DND-41 (cell line): Measurements from ENCODE around the gene ELMOD1.

Experiments
- ATAC-seq: fragments of 200-7000 bp; cut with Tn5 transposase; 3 replicates; pipeline ENCODE4 v1.9.1; 2021; ENCODE audit warnings: low read depth; ENCODE audit not compliant: insufficient read depth
- DNase-seq: peaks from one replicate; pipeline ENCODE4 v3.0.0-alpha.2; 2020
- H2AFZ ChIP-seq: 2 replicates; pipeline ENCODE4 v1.6.0; 2012; ENCODE audit warnings: low read depth, low read length
- H3K27ac ChIP-seq: 2 replicates; pipeline ENCODE4 v1.5.1; 2012; ENCODE audit warnings: low read length, inconsistent platforms
- H3K27me3 ChIP-seq: fragments of 200-600 bp; sonication (generic); 2 replicates; pipeline ENCODE4 v1.6.0; 2012; ENCODE audit warnings: low read length, mild to moderate bottlenecking, inconsistent platforms; ENCODE audit not compliant: insufficient read depth, poor library complexity
- H3K36me3 ChIP-seq: 2 replicates; pipeline ENCODE4 v1.5.1; 2012; ENCODE audit warnings: low read length, inconsistent platforms; ENCODE audit not compliant: insufficient read depth
- H3K4me1 ChIP-seq: 2 replicates; pipeline ENCODE4 v1.5.1; 2012; ENCODE audit warnings: mild to moderate bottlenecking, low read length; ENCODE audit not compliant: insufficient read depth
- H3K4me2 ChIP-seq: 2 replicates; pipeline ENCODE4 v1.6.0; 2012; ENCODE audit warnings: mild to moderate bottlenecking, moderate library complexity, low read length, inconsistent platforms; ENCODE audit not compliant: insufficient read depth
- H3K4me3 ChIP-seq, 2 experiments: fragments of 200-600 bp in 1 of 2; shearing (Covaris generic) in 1 of 2; 2 replicates each; pipeline ENCODE4 v1.5.1; 2012 to 2016; ENCODE audit warnings: inconsistent platforms in 2 of 2, low read length in 2 of 2, mild to moderate bottlenecking in 2 of 2, low read depth in 1 of 2, moderate library complexity in 1 of 2
- H3K79me2 ChIP-seq: 2 replicates; pipeline ENCODE4 v1.6.0; 2012; ENCODE audit warnings: low read length, inconsistent platforms; ENCODE audit not compliant: insufficient read depth
- H3K9ac ChIP-seq: 2 replicates; pipeline ENCODE4 v1.6.0; 2012; ENCODE audit warnings: low read depth, mild to moderate bottlenecking, inconsistent platforms, low read length, moderate library complexity
- H3K9me3 ChIP-seq: 2 replicates; pipeline ENCODE4 v1.5.1; 2012; ENCODE audit warnings: low read length, moderate library complexity, mild to moderate bottlenecking, inconsistent platforms; ENCODE audit not compliant: insufficient read depth, severe bottlenecking
- H4K20me1 ChIP-seq: 2 replicates; pipeline ENCODE4 v1.6.0; 2012; ENCODE audit warnings: low read length; ENCODE audit not compliant: insufficient read depth
- EZH2 ChIP-seq: IDR thresholded peaks from 3 replicates; pipeline ENCODE4 v1.6.1; 2012; ENCODE audit warnings: borderline replicate concordance, low read depth, mild to moderate bottlenecking, moderate library complexity, low read length, inconsistent platforms; ENCODE audit not compliant: severe bottlenecking
- TF ChIP-seq, protein P1 (sequence below): IDR thresholded peaks from 2 replicates; pipeline ENCODE4 v1.5.1; 2012; ENCODE audit warnings: borderline replicate concordance, low read length, moderate library complexity, mild to moderate bottlenecking; ENCODE audit not compliant: poor library complexity, severe bottlenecking; ENCODE audit errors: extremely low read depth

Gene ELMOD1

DNA sequence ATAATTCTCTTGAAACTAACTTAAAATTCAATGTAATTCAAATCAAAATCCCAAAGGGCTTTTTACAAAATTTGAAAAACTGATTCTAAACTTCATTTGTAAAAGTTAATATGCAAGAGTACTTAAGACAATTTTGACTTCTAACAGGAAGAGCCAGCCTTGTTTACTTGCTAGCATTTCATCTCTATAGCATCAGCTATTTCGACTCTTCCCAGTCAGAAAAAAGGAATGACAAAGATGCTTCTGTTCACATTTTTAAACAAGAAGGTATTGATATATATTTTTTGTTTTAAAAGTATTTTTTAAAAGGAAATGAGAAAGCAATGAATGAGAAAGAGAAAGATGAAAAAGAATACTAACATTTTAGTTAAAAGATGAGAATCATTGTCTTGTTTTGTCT, 104.5 kb downstream of the ELMOD1 start:
- H3K4me3 ChIP-seq = no peak overlapping the region
- TF ChIP-seq, protein P1, sequence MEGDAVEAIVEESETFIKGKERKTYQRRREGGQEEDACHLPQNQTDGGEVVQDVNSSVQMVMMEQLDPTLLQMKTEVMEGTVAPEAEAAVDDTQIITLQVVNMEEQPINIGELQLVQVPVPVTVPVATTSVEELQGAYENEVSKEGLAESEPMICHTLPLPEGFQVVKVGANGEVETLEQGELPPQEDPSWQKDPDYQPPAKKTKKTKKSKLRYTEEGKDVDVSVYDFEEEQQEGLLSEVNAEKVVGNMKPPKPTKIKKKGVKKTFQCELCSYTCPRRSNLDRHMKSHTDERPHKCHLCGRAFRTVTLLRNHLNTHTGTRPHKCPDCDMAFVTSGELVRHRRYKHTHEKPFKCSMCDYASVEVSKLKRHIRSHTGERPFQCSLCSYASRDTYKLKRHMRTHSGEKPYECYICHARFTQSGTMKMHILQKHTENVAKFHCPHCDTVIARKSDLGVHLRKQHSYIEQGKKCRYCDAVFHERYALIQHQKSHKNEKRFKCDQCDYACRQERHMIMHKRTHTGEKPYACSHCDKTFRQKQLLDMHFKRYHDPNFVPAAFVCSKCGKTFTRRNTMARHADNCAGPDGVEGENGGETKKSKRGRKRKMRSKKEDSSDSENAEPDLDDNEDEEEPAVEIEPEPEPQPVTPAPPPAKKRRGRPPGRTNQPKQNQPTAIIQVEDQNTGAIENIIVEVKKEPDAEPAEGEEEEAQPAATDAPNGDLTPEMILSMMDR = no peak
- TF ChIP-seq EZH2 = no peak
- no peaks in the 10 kb centered on the region for H3K9me3 ChIP-seq
- no peak overlapping the region for H2AFZ ChIP-seq
- no peaks in the 10 kb centered on the region for H3K79me2 ChIP-seq
- H3K4me1 ChIP-seq = no peaks in the 10 kb centered on the region
- no peaks in the 10 kb centered on the region for H3K36me3 ChIP-seq
- H4K20me1 ChIP-seq = no peaks in the 10 kb centered on the region
- no peak for DNase-seq
- no peak overlapping the region for H3K27ac ChIP-seq
- no peak overlapping the region for H3K4me2 ChIP-seq
- H3K9ac ChIP-seq = no peak overlapping the region
- no peak for ATAC-seq
- H3K27me3 ChIP-seq = no peaks in the 10 kb centered on the region

DNA sequence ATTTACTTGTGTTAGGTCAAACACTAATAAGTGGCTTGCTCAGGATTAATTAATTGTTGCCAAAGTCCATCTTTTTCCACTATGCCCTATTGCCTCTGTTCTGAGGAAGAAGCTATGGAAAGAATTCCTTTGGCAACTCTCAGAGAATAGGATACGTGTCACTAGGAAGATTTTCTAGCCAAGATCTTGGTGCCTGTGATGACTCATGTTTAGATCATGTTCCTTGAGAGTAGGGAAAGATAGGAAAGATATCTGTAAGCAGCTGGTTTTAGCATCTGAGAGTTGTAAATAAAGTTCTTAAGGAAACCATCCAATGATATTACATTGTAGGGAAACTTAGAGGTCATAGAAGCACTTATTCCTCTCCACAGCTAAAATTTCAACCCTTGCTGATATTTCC, 105.2 kb downstream of the ELMOD1 start:
- DNase-seq (no peak), ATAC-seq (no peak)
- Histone ChIP-seq H3K36me3 (no peaks in the 10 kb centered on the region), H3K27ac (no peak overlapping the region), H3K4me1 (no peaks in the 10 kb centered on the region), H3K4me2 (no peak overlapping the region), H2AFZ (no peak overlapping the region), H3K79me2 (no peaks in the 10 kb centered on the region), H3K9ac (no peak overlapping the region), H4K20me1 (no peaks in the 10 kb centered on the region), H3K9me3 (no peaks in the 10 kb centered on the region), H3K27me3 (no peaks in the 10 kb centered on the region), H3K4me3 (no peak overlapping the region)
- TF ChIP-seq, protein P1 = no peak
- TF ChIP-seq EZH2 = no peak

DNA sequence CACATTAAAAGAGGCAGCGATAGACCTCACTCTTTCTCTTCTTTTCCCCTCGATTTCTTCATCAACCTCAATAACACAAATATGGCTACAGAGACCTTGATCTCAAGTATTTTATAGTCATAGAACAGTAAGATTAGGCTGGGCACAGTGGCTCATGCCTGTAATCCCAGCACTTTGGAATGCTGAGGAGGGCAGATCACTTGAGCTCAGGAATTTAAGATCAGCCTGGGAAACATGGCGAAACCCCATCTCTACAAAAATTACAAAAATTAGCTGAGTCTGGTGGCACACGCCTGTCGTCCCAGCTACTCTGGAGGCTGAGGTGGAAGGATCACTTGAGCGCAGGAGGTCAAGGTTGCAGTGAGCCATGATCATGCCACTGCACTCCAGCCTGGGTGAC, 106.3 kb downstream of the ELMOD1 start:
- no peak overlapping the region for H2AFZ ChIP-seq
- no peak for ATAC-seq

More for the DNA sequence above, 106.3 kb downstream of the ELMOD1 start:
- no peaks in the 10 kb centered on the region for H4K20me1 ChIP-seq
- H3K79me2 ChIP-seq = no peaks in the 10 kb centered on the region
- no peak for DNase-seq
- H3K4me3 ChIP-seq = no peak overlapping the region
- TF ChIP-seq EZH2 = no peak
- TF ChIP-seq, protein P1 = no peak
- H3K27me3 ChIP-seq = no peaks in the 10 kb centered on the region
- no peaks in the 10 kb centered on the region for H3K9me3 ChIP-seq
- no peaks in the 10 kb centered on the region for H3K36me3 ChIP-seq
- H3K4me1 ChIP-seq = no peaks in the 10 kb centered on the region
- no peak overlapping the region for H3K4me2 ChIP-seq
- H3K27ac ChIP-seq = no peak overlapping the region
- no peak overlapping the region for H3K9ac ChIP-seq
